SK-N-SH treated with all-trans-retinoic acid at 6 μM for 48 hours (cell line): Measurements from ENCODE around the gene OR2L3.

ENCODE experiments used
- ATAC-seq: fragments of 200-7000 bp; cut with Tn5 transposase; 3 replicates; pipeline ENCODE4 v1.9.1; 2020; ENCODE audit warnings: mild to moderate bottlenecking, moderate library complexity
- ARNTL ChIP-seq: fragments of 450-650 bp; formaldehyde crosslinking; IDR thresholded peaks from 2 replicates; pipeline ENCODE4 v1.5.0; 2020; ENCODE audit warnings: low read depth, mild to moderate bottlenecking, moderate library complexity, borderline replicate concordance
- BACH2 ChIP-seq: fragments of 250-450 bp; sonication (Bioruptor Pico); IDR thresholded peaks from 2 replicates; pipeline ENCODE4 v1.9.0; 2021; ENCODE audit warnings: mild to moderate bottlenecking, borderline replicate concordance
- CSDC2 ChIP-seq: fragments of 250-450 bp; sonication (Bioruptor Pico); IDR thresholded peaks from 2 replicates; pipeline ENCODE4 v1.5.0; 2020; ENCODE audit warnings: mild to moderate bottlenecking, moderate library complexity
- ESRRG ChIP-seq: fragments of 250-450 bp; sonication (Bioruptor Pico); IDR thresholded peaks from 2 replicates; pipeline ENCODE4 v1.6.1; 2021; ENCODE audit warnings: mild to moderate bottlenecking
- GLIS3 ChIP-seq: fragments of 250-450 bp; sonication (Bioruptor Pico); IDR thresholded peaks from 2 replicates; pipeline ENCODE4 v1.5.0; 2020; ENCODE audit warnings: mild to moderate bottlenecking, moderate library complexity
- ISL1 ChIP-seq: fragments of 250-450 bp; sonication (Bioruptor Pico); IDR thresholded peaks from 2 replicates; pipeline ENCODE4 v2.1.2; 2022; ENCODE audit warnings: mild to moderate bottlenecking, moderate library complexity
- OSR1 ChIP-seq: fragments of 250-450 bp; sonication (Bioruptor Pico); IDR thresholded peaks from 2 replicates; pipeline ENCODE4 v1.8.0; 2022; ENCODE audit warnings: moderate library complexity, mild to moderate bottlenecking, inconsistent platforms
- PPARA ChIP-seq: fragments of 250-450 bp; sonication (Bioruptor Pico); IDR thresholded peaks from 2 replicates; pipeline ENCODE4 v1.5.0; 2020; ENCODE audit warnings: mild to moderate bottlenecking, borderline replicate concordance
- RARB ChIP-seq: fragments of 250-450 bp; sonication (Bioruptor Pico); IDR thresholded peaks from 2 replicates; pipeline ENCODE4 v1.8.0; 2021; ENCODE audit warnings: mild to moderate bottlenecking, moderate library complexity
- SNAI2 ChIP-seq: fragments of 250-450 bp; sonication (Bioruptor Pico); IDR thresholded peaks from 2 replicates; pipeline ENCODE4 v1.5.0; 2020; ENCODE audit warnings: mild to moderate bottlenecking, moderate library complexity
- TOX ChIP-seq: fragments of 250-450 bp; sonication (Bioruptor Pico); IDR thresholded peaks from 2 replicates; pipeline ENCODE4 v1.8.0; 2021; ENCODE audit warnings: mild to moderate bottlenecking, moderate library complexity, borderline replicate concordance
- ZC3H10 ChIP-seq: fragments of 250-450 bp; sonication (Bioruptor Pico); IDR thresholded peaks from 2 replicates; pipeline ENCODE4 v1.5.1; 2021; ENCODE audit warnings: mild to moderate bottlenecking, moderate library complexity
- ZFP3 ChIP-seq: fragments of 250-450 bp; sonication (Bioruptor Pico); IDR thresholded peaks from 2 replicates; pipeline ENCODE4 v1.5.0; 2020; ENCODE audit warnings: mild to moderate bottlenecking, moderate library complexity
- ZFP30 ChIP-seq: fragments of 450-650 bp; formaldehyde crosslinking; IDR thresholded peaks from 2 replicates; pipeline ENCODE4 v1.5.0; 2022; ENCODE audit warnings: mild to moderate bottlenecking, moderate library complexity
- ZNF565 ChIP-seq: fragments of 450-650 bp; formaldehyde crosslinking; conservative IDR thresholded peaks from 2 replicates; pipeline ENCODE4 v1.5.0; 2020; ENCODE audit warnings: low read depth, mild to moderate bottlenecking, moderate library complexity
- ZNF70 ChIP-seq: fragments of 450-650 bp; formaldehyde crosslinking; IDR thresholded peaks from 2 replicates; pipeline ENCODE4 v1.5.0; 2020; ENCODE audit warnings: mild to moderate bottlenecking, moderate library complexity
- ZNF8 ChIP-seq: fragments of 450-650 bp; formaldehyde crosslinking; IDR thresholded peaks from 2 replicates; pipeline ENCODE4 v1.5.0; 2020; ENCODE audit warnings: mild to moderate bottlenecking, moderate library complexity
- TF ChIP-seq, protein P1 (sequence below): fragments of 250-450 bp; sonication (Bioruptor Pico); IDR thresholded peaks from 2 replicates; pipeline ENCODE4 v1.5.0; 2020; ENCODE audit warnings: mild to moderate bottlenecking, moderate library complexity
- TF ChIP-seq, protein P2 (sequence below): fragments of 250-450 bp; sonication (Bioruptor Pico); IDR thresholded peaks from 2 replicates; pipeline ENCODE4 v1.8.0; 2020; ENCODE audit warnings: mild to moderate bottlenecking, moderate library complexity, borderline replicate concordance
- TF ChIP-seq, protein P3 (sequence below): fragments of 250-450 bp; sonication (Bioruptor Pico); IDR thresholded peaks from 2 replicates; pipeline ENCODE4 v1.5.1; 2021; ENCODE audit warnings: mild to moderate bottlenecking, moderate library complexity
- TF ChIP-seq, protein P4 (sequence below): fragments of 250-450 bp; sonication (Bioruptor Pico); IDR thresholded peaks from 2 replicates; pipeline ENCODE4 v1.8.0; 2021; ENCODE audit warnings: low read depth, mild to moderate bottlenecking, moderate library complexity, borderline replicate concordance
- TF ChIP-seq, protein P5 (sequence below): fragments of 250-450 bp; sonication (Bioruptor Pico); IDR thresholded peaks from 2 replicates; pipeline ENCODE4 v1.5.1; 2020; ENCODE audit warnings: low read depth, mild to moderate bottlenecking, moderate library complexity

OR2L3 gene

DNA sequence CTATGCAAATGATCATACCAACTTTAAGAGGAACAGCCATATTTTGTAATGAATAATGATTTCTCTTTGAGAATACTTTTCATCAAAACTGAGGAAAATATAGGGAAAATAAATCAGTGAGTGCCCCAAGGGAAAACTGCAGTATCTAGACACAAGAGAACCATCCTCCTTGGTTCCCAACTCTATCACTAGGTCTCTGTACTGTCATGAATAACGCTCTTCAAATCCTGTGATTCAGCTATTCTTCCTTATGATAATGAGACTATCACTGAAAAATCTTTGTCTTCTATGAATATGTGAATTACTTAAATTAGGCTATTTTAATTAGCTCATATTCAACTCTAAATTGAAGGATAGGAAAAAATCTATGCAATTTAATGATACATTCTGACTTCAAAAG, 30.8 kb upstream of the OR2L3 start:
- TF ChIP-seq ZFP3 (CRISPR knock-in tag), result no peak
- TF ChIP-seq CSDC2 (CRISPR knock-in tag), result no peak
- TF ChIP-seq ISL1 (CRISPR knock-in tag), result no peak
- TF ChIP-seq GLIS3 (CRISPR knock-in tag), result no peak
- no peak for TF ChIP-seq BACH2
- no peak for ATAC-seq

DNA sequence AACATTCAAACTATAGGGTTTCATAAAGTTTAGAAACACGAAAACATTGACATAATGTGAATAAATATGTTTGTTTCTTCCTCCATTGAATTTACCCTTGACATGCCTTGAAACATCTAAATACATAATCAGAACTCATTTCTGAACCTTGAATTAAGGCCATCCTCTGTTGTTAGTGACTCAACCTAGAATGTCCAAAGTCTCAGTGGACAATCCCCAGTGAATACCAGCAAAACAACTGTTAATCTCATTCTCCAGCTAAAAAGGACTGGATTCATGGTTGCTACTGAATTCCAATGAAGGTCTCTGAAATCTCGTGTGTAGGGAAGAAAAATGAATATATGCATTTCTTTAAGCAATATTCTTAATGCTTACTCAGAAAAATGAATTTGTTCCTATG, 16.9 kb upstream of the OR2L3 start, which contains the start of gene OR2L2:
Gene OR2L2, plus strand, starts transcription at position 301 of the 400 bp plus-strand sequence. CDS start 8,198 bp downstream, outside the sequence.
- no peak for TF ChIP-seq ZFP3 (CRISPR knock-in tag)
- no peak for TF ChIP-seq TOX (CRISPR knock-in tag)

DNA sequence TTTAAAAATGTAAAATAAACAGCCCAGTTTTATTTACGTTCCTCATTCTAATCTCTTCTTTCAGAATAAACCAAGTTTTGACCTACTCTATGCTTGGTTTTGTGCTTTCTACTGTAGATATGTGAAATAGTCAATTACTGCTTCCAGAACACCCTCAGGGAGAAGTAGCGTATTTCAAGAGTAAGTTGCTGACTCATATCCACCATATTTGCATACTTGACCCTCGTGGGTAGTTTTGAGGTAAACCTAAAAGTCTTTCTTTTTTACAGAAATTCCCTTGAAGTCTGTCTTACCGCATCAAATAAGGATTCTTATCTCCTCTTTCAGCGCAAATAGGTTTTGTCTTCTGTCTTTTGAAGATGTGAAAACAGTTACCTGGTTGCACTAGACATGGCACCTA, 1.4 kb upstream of the OR2L3 start:
- no peak for ATAC-seq
- TF ChIP-seq RARB (CRISPR knock-in tag) (no peak), BACH2 (no peak), OSR1 (CRISPR knock-in tag) (no peak), ESRRG (no peak)
- TF ChIP-seq, protein P1, sequence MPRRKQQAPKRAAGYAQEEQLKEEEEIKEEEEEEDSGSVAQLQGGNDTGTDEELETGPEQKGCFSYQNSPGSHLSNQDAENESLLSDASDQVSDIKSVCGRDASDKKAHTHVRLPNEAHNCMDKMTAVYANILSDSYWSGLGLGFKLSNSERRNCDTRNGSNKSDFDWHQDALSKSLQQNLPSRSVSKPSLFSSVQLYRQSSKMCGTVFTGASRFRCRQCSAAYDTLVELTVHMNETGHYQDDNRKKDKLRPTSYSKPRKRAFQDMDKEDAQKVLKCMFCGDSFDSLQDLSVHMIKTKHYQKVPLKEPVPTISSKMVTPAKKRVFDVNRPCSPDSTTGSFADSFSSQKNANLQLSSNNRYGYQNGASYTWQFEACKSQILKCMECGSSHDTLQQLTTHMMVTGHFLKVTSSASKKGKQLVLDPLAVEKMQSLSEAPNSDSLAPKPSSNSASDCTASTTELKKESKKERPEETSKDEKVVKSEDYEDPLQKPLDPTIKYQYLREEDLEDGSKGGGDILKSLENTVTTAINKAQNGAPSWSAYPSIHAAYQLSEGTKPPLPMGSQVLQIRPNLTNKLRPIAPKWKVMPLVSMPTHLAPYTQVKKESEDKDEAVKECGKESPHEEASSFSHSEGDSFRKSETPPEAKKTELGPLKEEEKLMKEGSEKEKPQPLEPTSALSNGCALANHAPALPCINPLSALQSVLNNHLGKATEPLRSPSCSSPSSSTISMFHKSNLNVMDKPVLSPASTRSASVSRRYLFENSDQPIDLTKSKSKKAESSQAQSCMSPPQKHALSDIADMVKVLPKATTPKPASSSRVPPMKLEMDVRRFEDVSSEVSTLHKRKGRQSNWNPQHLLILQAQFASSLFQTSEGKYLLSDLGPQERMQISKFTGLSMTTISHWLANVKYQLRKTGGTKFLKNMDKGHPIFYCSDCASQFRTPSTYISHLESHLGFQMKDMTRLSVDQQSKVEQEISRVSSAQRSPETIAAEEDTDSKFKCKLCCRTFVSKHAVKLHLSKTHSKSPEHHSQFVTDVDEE (CRISPR knock-in tag), result no peak
- TF ChIP-seq, protein P2, sequence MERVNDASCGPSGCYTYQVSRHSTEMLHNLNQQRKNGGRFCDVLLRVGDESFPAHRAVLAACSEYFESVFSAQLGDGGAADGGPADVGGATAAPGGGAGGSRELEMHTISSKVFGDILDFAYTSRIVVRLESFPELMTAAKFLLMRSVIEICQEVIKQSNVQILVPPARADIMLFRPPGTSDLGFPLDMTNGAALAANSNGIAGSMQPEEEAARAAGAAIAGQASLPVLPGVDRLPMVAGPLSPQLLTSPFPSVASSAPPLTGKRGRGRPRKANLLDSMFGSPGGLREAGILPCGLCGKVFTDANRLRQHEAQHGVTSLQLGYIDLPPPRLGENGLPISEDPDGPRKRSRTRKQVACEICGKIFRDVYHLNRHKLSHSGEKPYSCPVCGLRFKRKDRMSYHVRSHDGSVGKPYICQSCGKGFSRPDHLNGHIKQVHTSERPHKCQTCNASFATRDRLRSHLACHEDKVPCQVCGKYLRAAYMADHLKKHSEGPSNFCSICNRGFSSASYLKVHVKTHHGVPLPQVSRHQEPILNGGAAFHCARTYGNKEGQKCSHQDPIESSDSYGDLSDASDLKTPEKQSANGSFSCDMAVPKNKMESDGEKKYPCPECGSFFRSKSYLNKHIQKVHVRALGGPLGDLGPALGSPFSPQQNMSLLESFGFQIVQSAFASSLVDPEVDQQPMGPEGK (CRISPR knock-in tag), result no peak

More for the DNA sequence above, 16.9 kb upstream of the OR2L3 start, which contains the start of gene OR2L2:
- no peak for ATAC-seq

DNA sequence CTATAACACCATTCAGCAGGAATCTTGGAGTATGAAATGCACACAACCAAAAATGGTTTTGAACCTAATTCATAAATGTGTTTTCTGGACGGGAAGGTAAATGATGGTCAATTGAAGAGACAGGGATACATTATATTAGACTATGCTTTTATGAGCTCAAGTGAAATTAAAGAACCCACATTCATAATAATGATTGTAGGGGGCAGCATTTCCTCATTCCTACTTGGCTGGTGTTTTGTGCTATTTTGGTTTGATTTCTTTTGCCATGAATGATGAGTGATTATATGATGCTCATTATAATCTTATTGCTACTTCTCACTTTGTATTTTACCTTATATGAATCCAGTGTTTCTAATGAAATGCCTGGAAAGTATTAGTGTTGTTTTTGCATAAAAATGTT, 372 bp downstream of the OR2L3 start:
- no peak for ATAC-seq
- TF ChIP-seq ISL1 (CRISPR knock-in tag) (no peak), ZNF70 (CRISPR knock-in tag) (no peak), TOX (CRISPR knock-in tag) (no peak), BACH2 (no peak), ZNF8 (no peak), ZNF565 (CRISPR knock-in tag) (no peak), RARB (CRISPR knock-in tag) (no peak), SNAI2 (CRISPR knock-in tag) (no peak), ARNTL (no peak), CSDC2 (CRISPR knock-in tag) (no peak), OSR1 (CRISPR knock-in tag) (no peak), ZFP30 (CRISPR knock-in tag) (no peak), ZFP3 (CRISPR knock-in tag) (no peak), ZC3H10 (no peak), PPARA (no peak)
- TF ChIP-seq, protein P2 (CRISPR knock-in tag), result no peak
- TF ChIP-seq, protein P3, sequence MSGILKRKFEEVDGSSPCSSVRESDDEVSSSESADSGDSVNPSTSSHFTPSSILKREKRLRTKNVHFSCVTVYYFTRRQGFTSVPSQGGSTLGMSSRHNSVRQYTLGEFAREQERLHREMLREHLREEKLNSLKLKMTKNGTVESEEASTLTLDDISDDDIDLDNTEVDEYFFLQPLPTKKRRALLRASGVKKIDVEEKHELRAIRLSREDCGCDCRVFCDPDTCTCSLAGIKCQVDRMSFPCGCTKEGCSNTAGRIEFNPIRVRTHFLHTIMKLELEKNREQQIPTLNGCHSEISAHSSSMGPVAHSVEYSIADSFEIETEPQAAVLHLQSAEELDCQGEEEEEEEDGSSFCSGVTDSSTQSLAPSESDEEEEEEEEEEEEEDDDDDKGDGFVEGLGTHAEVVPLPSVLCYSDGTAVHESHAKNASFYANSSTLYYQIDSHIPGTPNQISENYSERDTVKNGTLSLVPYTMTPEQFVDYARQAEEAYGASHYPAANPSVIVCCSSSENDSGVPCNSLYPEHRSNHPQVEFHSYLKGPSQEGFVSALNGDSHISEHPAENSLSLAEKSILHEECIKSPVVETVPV (CRISPR knock-in tag), result no peak
- TF ChIP-seq, protein P4, sequence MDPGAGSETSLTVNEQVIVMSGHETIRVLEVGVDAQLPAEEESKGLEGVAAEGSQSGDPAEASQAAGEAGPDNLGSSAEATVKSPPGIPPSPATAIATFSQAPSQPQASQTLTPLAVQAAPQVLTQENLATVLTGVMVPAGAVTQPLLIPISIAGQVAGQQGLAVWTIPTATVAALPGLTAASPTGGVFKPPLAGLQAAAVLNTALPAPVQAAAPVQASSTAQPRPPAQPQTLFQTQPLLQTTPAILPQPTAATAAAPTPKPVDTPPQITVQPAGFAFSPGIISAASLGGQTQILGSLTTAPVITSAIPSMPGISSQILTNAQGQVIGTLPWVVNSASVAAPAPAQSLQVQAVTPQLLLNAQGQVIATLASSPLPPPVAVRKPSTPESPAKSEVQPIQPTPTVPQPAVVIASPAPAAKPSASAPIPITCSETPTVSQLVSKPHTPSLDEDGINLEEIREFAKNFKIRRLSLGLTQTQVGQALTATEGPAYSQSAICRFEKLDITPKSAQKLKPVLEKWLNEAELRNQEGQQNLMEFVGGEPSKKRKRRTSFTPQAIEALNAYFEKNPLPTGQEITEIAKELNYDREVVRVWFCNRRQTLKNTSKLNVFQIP (CRISPR knock-in tag), result no peak
- TF ChIP-seq, protein P5, sequence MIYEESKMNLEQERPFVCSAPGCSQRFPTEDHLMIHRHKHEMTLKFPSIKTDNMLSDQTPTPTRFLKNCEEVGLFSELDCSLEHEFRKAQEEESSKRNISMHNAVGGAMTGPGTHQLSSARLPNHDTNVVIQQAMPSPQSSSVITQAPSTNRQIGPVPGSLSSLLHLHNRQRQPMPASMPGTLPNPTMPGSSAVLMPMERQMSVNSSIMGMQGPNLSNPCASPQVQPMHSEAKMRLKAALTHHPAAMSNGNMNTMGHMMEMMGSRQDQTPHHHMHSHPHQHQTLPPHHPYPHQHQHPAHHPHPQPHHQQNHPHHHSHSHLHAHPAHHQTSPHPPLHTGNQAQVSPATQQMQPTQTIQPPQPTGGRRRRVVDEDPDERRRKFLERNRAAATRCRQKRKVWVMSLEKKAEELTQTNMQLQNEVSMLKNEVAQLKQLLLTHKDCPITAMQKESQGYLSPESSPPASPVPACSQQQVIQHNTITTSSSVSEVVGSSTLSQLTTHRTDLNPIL (CRISPR knock-in tag), result no peak
- TF ChIP-seq, protein P1 (CRISPR knock-in tag), result no peak
